ENCODE results near the gene CIC.
A peak's percentile ranks its signal among the peaks of the same experiment; 100 is the strongest.

CIC gene

DNA sequence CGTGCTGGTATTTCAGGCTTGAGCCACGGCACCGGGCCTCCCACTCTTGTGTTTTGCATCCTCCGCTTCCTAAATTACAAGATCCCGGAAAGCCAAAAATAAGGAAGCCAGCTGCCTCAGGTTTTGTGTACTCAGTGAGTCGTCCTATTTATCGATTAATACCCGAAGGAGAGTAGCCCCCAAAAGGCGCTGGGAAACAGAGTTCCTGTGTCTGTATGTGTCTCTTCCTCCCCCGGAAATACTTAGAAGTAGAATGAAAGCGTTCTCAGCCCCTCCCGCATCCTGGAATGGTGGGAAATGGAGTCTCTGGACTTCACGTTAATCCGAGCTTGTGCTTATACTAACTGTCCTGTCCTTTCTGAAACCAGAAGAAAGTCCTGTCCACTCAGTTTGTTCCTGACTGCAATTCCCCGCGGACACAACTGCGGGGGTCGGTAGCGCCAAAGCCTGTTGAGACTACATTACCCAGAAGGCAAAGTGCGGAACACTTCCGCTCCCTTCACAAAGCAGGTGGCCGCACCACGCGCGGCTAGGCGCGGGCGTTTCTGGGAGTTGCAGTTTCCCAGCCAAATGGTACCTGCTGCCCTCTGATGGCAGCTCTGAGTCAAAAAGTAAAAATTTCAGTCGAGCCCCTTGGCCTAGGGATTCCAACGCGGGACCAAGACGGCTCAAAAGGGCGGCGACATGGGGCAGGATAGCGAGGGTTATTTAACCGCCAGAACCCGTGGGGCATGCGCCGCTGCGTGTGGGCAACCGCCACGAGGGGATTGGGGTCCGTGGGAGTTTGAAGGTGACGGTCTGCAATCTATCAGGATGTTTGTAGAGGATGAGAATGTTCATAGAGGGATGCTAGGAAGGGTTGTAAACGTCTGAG is 24.5 kb upstream of the CIC start:
- peak; percentile 90 for DNase-seq (ENCODE audit: low read depth)

- DNase-seq (ENCODE audit: low read depth): no peak
Observed at GRCh38 chr19:42245231-42245630, 23.8 kb upstream of the CIC start.

DNA sequence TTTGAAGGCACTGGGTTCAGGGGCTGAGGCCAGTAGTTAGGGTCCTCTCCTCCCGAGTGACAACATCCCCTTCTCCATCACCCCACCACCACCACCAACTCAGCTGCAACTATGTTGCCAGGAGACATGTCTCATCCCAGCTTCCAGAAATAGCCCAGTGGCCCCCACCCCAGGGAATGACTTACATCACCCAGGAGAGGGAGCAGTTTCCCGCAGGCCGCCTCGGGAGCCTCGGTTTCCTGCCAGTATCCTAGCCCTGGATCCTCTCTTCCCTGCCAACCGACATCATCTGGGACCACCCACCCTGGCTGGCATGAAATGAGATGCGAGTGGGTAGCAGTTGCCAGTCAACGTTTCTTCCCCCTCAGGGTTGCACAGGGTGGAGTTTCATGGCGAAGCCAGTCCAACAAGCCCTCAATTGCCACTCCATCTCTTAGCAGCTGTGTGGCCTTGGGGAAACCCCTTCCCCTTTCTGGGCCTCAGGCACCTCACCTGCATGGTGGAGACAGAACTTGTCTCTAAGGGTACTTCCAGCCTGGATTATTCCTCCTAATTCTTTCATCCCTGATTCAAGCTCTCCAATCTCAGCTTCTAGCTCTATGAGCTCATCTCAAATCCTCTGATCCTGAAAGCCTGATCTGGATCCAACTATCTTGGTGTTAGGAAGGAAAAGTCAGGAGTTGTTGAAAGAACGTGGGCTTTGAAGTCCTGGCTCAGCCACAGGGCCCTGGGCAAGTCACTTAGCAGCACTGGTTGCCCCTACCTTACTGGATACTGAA is 22.7 kb upstream of the CIC start:
- DNase-seq (ENCODE audit: low read depth): no peak

DNA sequence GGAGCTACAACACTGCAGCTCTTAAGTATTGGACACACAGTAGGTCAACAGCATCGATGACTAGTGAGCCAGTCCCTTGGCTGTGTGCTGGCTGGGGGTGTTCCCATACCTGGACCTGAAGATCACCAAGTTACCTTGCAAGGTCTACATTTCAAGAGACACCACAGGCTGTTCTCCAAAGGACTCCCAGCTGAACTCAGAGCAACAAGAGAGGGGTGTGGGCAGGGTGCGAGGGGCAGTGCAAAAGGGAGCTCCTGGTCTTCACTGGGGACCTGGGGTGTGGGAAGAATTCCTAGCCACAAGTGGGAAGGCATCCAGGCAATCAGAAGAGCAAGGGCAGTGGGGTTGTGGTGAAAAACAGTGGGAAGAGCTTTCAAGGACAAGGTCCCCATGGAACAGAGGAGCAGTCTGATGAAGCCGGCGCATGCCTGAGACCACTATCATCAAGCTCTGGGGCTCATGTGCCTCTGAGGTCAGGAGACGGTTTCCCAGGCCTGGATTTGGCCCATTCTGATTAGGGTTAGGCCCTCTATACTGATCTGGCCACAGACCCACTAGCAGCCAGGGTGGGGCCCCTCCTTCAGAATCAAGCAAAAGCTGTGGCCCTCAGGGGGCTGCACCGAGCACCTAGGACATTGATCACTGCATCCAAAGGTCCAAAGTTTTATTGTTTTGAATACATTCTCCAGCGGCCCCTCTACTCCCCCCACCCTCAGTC is 22.0 kb upstream of the CIC start:
- DNase-seq (ENCODE audit: low read depth): no peak

GRCh38 chr19:42247640-42248199 is 21.3 kb upstream of the CIC start:
- no peak for DNase-seq (ENCODE audit: low read depth)

DNA sequence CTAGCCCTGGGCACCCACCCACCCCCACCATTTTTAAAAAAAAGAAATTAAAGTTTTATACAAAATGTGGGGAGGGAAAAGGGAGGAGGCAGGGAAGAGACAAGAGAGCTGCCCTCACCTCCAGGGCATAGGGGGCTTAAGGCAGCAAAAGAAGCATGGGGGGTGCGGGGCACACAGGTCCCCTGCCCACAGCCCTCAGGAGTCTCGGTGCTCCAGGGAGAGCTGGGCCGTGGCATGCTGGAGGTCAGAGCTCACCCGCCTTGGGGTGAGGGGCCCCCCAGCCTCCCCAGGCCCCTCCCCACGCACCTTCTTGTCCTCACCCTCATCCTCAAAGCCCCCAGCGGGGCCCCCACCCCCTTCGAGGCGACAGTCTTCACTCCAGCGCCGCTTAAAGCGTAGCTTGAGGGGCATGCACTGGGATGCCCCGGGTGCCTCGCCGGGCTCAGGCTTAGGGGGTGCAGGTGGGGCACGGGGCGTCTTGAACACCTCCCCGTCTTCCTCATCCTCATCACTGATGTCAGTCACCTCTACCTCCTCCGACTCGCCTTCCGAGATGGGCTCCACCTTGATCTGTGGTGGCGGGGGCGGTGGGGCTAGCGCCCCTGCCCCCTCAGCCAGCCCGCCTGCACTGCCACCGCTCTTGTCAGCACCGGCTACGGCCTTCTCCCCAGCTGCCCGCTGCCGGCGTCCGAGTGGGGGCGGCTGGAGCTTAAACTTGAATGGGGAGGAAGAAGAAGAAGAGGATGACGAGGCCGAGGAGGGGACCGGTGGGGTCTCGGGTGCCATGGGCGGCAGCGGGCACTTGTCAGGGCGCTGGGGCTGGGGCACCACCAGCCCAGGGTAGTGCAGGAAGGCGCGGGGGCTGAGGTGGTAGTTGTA is 20.5 kb upstream of the CIC start:
- DNase-seq (ENCODE audit: low read depth): no peak

- DNase-seq (ENCODE audit: low read depth): no peak
Observed at GRCh38 chr19:42249149-42249750, 19.8 kb upstream of the CIC start.

- no peak for DNase-seq (ENCODE audit: low read depth)
Observed at GRCh38 chr19:42249769-42250168, 19.3 kb upstream of the CIC start.

GRCh38 chr19:42250183-42250665 is 18.8 kb upstream of the CIC start:
- no peak for DNase-seq (ENCODE audit: low read depth)

DNA sequence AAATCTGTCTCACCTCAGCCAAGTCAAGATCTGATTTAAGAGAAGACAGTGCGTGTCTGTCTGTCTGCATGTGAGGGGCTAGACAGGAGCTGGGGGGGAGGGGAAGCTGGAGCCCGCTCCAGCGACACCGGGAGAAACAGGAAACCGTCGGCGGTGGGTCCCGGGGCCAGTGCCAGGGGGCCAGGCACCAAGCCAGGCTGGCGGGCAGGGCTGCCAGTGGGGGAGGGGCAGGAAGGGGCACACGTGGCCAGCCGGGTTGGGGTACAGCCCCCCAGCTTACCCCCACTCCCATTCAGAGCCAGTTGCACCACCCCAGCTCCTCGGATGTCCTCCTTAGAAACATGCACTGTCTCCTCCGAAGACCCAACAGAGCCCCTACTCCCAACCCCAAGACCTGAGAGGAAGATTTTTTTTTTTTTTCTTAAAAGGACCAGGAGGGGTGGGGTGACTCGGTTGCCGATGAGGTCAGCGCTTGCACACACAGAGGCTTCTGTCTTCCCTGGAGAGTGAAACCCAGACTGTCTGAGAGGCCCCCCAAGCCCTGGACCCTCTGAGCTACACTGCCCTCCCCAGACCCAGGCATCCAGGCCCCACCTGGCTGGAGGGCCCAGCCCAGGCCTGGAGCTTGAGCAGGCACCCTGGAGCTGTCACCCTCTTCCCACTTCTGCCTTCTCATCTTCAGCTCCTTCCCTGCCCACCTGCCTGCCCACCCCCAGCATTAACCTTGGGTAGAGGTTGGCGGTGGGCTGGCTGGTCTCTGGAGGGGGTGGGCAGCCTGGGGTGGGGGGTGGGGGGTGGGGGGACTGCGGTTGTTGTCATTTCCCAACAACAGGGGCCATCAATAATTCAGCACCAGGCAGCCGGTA is 18.2 kb upstream of the CIC start:
- no peak for DNase-seq (ENCODE audit: low read depth)

DNA sequence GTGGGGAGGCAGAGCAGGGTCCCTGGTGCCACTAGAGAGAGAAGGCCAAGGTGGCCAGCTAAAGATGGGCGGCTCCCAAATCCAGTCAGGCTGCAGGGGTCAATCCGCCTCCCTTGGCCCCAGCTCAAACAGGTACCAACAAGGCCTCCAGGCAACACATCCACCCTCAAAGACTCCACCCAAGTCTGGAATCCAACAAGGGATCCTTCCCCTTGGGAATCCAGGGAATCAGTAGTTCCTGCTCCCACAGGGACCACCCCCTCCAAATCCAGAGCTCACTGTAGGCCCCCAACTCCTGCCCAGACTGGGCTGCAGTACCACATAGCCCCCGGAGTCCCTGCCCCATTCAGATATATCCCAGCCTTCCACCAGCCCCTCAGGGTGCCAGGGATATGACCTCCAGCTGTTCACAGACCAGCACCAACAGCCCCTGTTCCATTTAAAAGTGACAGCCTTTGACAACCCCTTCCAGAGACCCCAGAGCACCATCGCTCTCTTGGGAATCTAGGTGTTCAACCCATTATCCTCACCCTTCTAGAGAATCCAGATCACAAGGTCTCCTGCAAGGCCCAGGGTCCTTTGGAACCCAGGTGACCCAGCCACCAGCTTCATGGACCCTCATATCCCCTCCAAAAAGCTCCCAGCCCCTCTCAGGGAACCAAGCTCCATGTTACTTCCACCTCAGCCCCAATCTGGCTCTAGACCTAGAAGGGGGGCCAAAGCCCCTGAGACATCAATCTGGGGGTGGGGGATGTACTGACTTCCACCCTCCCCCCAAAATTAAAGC is 17.3 kb upstream of the CIC start:
- DNase-seq (ENCODE audit: low read depth): no peak

DNA sequence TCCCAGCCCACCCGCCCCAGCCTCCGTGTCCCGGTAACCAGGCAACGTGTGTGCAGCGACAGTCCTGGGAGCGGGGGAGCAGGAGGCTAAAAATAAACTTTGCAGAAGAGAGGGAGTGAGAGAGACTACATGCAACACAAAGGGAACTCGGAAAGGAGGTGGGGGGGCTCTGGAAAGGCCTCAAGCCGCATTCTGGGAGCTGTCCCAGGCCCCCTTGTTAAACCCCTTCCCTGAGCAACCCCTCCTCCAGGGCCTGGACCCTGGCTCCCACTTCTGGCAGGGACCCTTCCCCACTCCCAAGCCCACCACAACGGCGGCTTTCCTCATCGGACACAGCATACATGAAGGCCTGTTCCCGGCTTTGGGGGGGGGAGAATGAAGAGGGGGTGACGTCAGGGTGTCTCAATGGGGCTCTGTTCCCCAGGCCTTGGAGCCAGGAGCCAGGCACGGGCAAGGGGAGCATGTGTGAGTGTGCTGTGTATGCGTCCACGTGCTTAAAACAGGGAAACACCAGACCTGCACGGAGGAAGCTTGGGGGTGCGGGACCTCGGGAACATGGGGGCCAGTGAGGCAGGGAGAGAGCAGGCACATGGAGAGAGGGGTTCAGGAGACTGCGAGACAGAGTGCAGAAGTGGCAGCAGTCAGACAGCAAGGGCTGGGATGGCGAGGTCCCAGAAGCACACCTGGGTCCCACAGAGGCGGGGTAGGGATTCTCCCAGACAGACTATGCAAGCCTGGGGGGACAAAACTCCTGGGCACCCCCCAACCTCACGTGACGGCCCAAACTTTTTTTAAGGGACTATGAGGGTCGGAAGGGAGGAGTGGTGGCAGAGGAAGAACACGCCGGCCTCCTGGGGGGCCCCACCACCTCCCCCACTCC is 16.4 kb upstream of the CIC start:
- DNase-seq (ENCODE audit: low read depth): no peak

- peak; percentile 51 for DNase-seq (ENCODE audit: low read depth)
Observed at GRCh38 chr19:42253245-42254088, 15.6 kb upstream of the CIC start.

DNA sequence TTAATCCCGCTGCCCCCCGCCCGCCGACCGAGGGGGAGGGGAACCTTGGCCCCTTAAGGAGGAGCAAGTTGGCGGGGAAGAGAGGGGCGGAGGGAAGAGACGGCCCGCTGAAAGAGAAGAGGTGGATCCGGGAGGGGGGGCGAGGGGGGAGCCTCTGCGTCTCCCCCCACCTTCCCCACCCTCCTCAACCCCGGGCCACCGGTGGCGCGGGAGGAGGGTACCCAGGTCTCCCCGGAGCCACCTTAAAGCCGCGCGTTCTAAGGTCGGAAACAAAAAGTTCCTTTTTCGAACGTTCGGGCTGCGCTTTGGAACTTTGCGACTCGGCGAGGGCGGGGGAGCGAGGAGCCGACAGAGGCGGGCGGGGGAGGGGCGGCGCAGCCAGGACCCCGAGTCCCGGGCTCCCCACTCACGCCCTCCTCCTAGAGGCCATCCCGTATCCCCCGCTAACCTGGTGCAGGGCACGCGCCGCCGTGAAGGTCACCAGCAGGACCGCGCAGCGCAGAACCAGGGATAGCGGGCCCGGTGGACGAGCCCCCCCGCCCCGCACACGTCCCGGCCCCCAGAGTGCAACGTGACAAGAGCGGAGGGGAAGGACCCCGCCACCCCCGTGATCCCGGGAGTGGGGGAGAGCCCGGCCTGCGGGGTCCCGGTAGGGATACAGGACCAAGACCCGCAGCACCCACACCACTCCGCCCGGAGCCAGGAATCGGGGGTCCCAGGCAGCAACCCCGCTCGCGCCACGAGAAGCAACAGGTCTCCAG is 14.8 kb upstream of the CIC start:
- DNase-seq (ENCODE audit: low read depth): peak; percentile 73

DNA sequence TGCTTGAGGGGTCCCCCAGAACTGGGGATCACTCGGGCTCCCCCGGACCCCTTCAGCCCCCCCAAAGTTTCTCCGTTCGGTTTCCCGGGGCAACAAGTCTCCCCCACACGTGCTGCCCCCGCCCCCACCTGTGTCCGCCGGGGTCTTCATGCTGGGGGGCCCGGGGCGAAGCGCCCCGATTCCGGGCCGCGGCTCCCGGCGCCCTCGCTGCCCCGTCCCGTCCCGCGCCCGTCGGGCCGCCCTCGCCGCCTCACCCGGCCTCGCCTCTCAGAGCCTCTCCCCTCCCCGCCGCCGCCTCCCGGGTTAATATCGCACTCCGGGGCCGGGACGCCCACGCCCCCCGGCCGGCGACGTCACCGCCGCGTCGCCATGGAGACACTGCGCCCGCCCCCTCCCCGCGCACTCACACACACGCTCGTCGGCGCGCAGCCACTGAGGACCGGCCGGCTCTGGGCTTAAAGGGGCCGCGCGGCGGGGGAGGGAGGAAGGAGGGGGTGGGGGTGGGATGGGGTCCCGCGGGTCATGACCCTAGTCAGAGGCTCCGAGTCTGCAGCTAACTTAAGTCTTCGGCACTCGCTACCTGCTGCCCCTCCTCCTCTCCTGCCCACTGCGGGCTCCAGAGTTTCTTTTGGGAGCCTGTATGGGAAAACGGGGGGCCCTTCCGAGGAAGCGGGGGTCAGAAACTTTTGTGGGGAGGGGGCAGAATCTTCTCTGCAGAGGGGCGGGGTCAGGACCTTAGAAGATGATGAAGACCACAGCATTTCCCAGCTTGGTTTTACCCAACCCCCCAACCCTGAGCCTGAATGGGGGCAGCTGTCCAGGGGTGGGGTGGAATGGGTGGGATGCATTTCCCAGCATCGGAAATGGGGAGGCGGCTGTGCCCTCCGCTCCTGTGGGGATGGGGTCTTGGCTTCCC is 13.9 kb upstream of the CIC start, which contains the start of gene ERF:
Gene ERF (minus strand): TSS at position 279 of the 916 bp plus-strand sequence. CDS start 129 bp downstream, at position 150.
- peak; percentile 89 for DNase-seq (ENCODE audit: low read depth)
